ENCODE results near the gene ARID3A. TPM values are rescaled to one million over a fixed set of nuclear protein-coding genes. Genes with fewer than 3 reads are reported as not detected.
"Not testable (repeated sequence)": the region's sequence is repeated elsewhere in the genome, so short reads cannot be mapped to it uniquely, and the experiment has no call there.

Gene ARID3A
- total and polyA plus RNA-seq, 2 experiments from 2014 or later, result 2.8 to 8.5 TPM

DNA sequence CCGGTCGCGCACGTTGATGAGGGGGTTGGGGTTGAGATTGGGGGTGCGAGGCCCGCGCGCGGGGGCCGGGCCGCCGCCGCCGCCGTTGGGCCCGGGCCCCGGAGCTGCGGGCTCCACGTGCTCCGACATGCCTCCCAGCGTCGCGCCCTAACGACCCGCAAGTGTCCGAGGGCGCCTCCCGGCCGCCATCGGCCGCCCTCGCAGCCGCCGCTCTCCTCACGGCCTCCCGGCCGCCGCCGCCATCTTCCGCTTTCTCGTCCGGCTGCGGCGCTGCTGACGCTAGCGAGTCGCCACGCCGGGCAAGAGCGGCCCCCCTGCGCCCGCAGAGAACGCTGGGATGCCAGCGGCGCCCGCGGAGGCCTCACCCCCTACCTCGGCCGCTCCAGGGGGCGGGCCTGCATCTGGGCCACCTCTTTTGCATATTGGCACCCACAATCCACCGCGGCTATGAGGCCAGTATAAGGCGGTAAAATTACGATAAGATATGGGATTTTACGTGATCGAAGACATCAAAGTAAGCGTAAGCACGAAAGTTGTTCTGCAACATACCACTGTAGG, 95.1 kb downstream of the ARID3A start, which contains the start of gene TMEM259:
Gene TMEM259 (minus strand): TSS at position 256 of the 558 bp plus-strand sequence. CDS start 127 bp downstream, at position 129.
- peak; percentile 99 for DNase-seq
- peak within 1 kb of the TSS; percentile 94 for H3K9ac ChIP-seq
- H3K9me3 ChIP-seq (ENCODE audit: low read depth), result no peaks in the 10 kb centered on the region
- no peaks in the 10 kb centered on the region for H3K27me3 ChIP-seq (replicated peaks; ENCODE audit: insufficient read depth)
- H2AFZ ChIP-seq, result peak within 1 kb of the TSS; percentile 67
- no peaks in the 10 kb centered on the region for H3K36me3 ChIP-seq (ENCODE audit: low read depth)
- no peaks in the 10 kb centered on the region for H3K9me2 ChIP-seq (ENCODE audit: insufficient read depth)
- H3K4me1 ChIP-seq (ENCODE audit: insufficient read depth), result peaks cover 33% of the 10 kb centered on the region
- peaks cover 17% of the 10 kb centered on the region for H3F3A ChIP-seq (ENCODE audit: insufficient read depth)
- 2 to 3% methylated on average over 42 to 58 of the region's 68 CpGs for WGBS, 2 experiments (ENCODE audit: low coverage in 1 of 2, low lambda C conversion rate in 2 of 2, missing lambda C conversion rate in 2 of 2)
- peaks cover 50% of the 10 kb centered on the region for H3K79me2 ChIP-seq (ENCODE audit: insufficient read depth)
- peak within 1 kb of the TSS; percentile 85 for H3K27ac ChIP-seq
- peak within 1 kb of the TSS; percentile 85 for H3K4me3 ChIP-seq
- peak within 1 kb of the TSS; percentile 92 for H3K4me2 ChIP-seq (ENCODE audit: unreplicated experiment)
- no peak for TF ChIP-seq EZH2 (IDR thresholded peaks at IDR 0.05; ENCODE audit: insufficient read depth, poor library complexity, severe bottlenecking)
- no peak for TF ChIP-seq EZH2phosphoT487 (IDR thresholded peaks at IDR 0.05; ENCODE audit: insufficient read depth, low read depth)
- in situ Hi-C loops (cut with MboI), result no loop called here
- no peaks in the 10 kb centered on the region; the same call in 1 of the 2 replicates for H4K20me1 ChIP-seq (ENCODE audit: insufficient read depth)

DNA sequence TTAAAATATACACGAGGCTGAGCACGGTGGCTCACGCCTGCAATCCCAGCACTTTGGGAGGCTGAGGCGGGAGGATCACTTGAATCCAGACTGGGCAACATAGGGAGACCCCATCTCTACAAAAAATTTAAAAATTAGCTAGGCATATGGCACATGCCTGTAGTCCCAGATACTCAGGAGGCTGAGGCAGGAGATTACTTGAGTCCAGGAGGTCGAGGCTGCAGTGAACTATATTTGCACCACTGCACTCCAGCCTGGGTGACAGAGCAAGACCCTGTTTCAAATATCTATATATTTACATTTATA, 98.0 kb downstream of the ARID3A start:
- H3K27ac ChIP-seq; H3K4me2 ChIP-seq (ENCODE audit: unreplicated experiment); H2AFZ ChIP-seq; H3K27me3 ChIP-seq (replicated peaks; ENCODE audit: insufficient read depth); H3K4me1 ChIP-seq (ENCODE audit: insufficient read depth); H3K9me3 ChIP-seq (ENCODE audit: low read depth); H3K9me2 ChIP-seq (ENCODE audit: insufficient read depth); H4K20me1 ChIP-seq (ENCODE audit: insufficient read depth); DNase-seq; H3K4me3 ChIP-seq; H3K9ac ChIP-seq; in situ Hi-C loops (cut with MboI); H3K36me3 ChIP-seq (ENCODE audit: low read depth): not testable (repeated sequence)
- Histone ChIP-seq H3F3A (ENCODE audit: insufficient read depth) (peaks cover 17% of the 10 kb centered on the region), H3K79me2 (ENCODE audit: insufficient read depth) (peaks cover 49% of the 10 kb centered on the region)
- WGBS, 2 experiments (ENCODE audit: low coverage in 1 of 2, low lambda C conversion rate in 2 of 2, missing lambda C conversion rate in 2 of 2), result 37 to 45% methylated on average over 5 of the region's 5 CpGs

DNA sequence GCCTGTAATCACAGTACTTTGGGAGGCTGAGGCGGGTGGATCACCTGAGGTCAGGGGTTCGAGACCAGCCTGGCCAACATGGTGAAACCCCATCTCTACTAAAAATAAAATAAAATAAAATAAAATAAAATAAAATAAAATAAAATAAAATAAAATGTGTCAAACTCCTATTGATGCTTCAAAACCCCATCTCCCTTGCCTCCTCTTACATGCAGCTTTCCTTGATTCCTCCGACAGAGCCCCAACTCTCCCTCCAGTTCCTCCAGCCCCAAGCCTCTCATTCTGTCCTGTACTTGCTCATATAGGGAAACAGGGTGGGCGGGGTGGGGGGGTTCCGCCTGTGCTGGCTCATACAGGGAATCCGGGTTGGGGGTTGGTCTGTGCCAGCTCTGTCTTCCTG, 99.2 kb downstream of the ARID3A start:
- in situ Hi-C loops (cut with MboI), result not testable (repeated sequence)

More for the DNA sequence above, 99.2 kb downstream of the ARID3A start:
- H3K36me3 ChIP-seq (ENCODE audit: low read depth); H3K4me1 ChIP-seq (ENCODE audit: insufficient read depth); H3K27ac ChIP-seq; H3K27me3 ChIP-seq (replicated peaks; ENCODE audit: insufficient read depth); H3K4me3 ChIP-seq; H2AFZ ChIP-seq; DNase-seq; H4K20me1 ChIP-seq (ENCODE audit: insufficient read depth); H3K9ac ChIP-seq; H3K9me3 ChIP-seq (ENCODE audit: low read depth); H3K4me2 ChIP-seq (ENCODE audit: unreplicated experiment); H3K9me2 ChIP-seq (ENCODE audit: insufficient read depth): not testable (repeated sequence)
- H3K79me2 ChIP-seq (ENCODE audit: insufficient read depth), result peaks cover 49% of the 10 kb centered on the region
- peaks cover 17% of the 10 kb centered on the region for H3F3A ChIP-seq (ENCODE audit: insufficient read depth)
- WGBS, 2 experiments (ENCODE audit: low coverage in 1 of 2, low lambda C conversion rate in 2 of 2, missing lambda C conversion rate in 2 of 2), result 81 to 84% methylated on average over 6 of the region's 6 CpGs

Small RNA genes lying within 50 kb of the gene (small RNA-seq; reads per million reads assigned to genes)
- gene RNU6-2 (ENCODE audit: low read depth, low replicate concordance) (not detected), gene RNU6-9 (ENCODE audit: low read depth, low replicate concordance) (not detected)

Other genes with a start within 250 kb of the ARID3A start
- gene FSTL3, start 249.6 kb upstream of the ARID3A start, total RNA-seq (2014; rRNA removed; shearing (Covaris generic)), result 97.3 and 100 TPM in 2 replicates
- 39.2 and 41.4 TPM in 2 replicates for gene FSTL3, start 249.6 kb upstream of the ARID3A start, polyA plus RNA-seq (2016; fragmentation: Nextera tagmentation; extraction: Ambion mirVana)
- gene PRSS57, start 230.6 kb upstream of the ARID3A start, total RNA-seq (2014; rRNA removed; shearing (Covaris generic)), result not detected in 2 replicates
- not detected in 2 replicates for gene PRSS57, start 230.6 kb upstream of the ARID3A start, polyA plus RNA-seq (2016; fragmentation: Nextera tagmentation; extraction: Ambion mirVana)
- 2.5 and 2.7 TPM in 2 replicates for gene PALM, start 217.1 kb upstream of the ARID3A start, total RNA-seq (2014; rRNA removed; shearing (Covaris generic))
- 0.32 and 0.36 TPM in 2 replicates for gene PALM, start 217.1 kb upstream of the ARID3A start, polyA plus RNA-seq (2016; fragmentation: Nextera tagmentation; extraction: Ambion mirVana)
- gene MISP, start 174.9 kb upstream of the ARID3A start, total RNA-seq (2014; rRNA removed; shearing (Covaris generic)), result not detected in 2 replicates
- 0.13 TPM in 1 of 2 replicates, not detected in the other for gene MISP, start 174.9 kb upstream of the ARID3A start, polyA plus RNA-seq (2016; fragmentation: Nextera tagmentation; extraction: Ambion mirVana)
- gene PTBP1, start 128.6 kb upstream of the ARID3A start, total RNA-seq (2014; rRNA removed; shearing (Covaris generic)), result 175 and 194 TPM in 2 replicates
- gene PTBP1, start 128.6 kb upstream of the ARID3A start, polyA plus RNA-seq (2016; fragmentation: Nextera tagmentation; extraction: Ambion mirVana), result 157 and 160 TPM in 2 replicates
- 0.32 TPM in 1 of 2 replicates, not detected in the other for gene PLPPR3, start 104.1 kb upstream of the ARID3A start, total RNA-seq (2014; rRNA removed; shearing (Covaris generic))
- not detected in 2 replicates for gene PLPPR3, start 104.1 kb upstream of the ARID3A start, polyA plus RNA-seq (2016; fragmentation: Nextera tagmentation; extraction: Ambion mirVana)
- not detected in 2 replicates for gene AZU1, start 98.2 kb upstream of the ARID3A start, total RNA-seq (2014; rRNA removed; shearing (Covaris generic))
- not detected in 2 replicates for gene AZU1, start 98.2 kb upstream of the ARID3A start, polyA plus RNA-seq (2016; fragmentation: Nextera tagmentation; extraction: Ambion mirVana)
- gene PRTN3, start 85.0 kb upstream of the ARID3A start, total RNA-seq (2014; rRNA removed; shearing (Covaris generic)), result not detected in 2 replicates
- gene PRTN3, start 85.0 kb upstream of the ARID3A start, polyA plus RNA-seq (2016; fragmentation: Nextera tagmentation; extraction: Ambion mirVana), result not detected in 2 replicates
- gene ELANE, start 73.7 kb upstream of the ARID3A start, total RNA-seq (2014; rRNA removed; shearing (Covaris generic)), result 1.4 TPM in 1 of 2 replicates, not detected in the other
- gene ELANE, start 73.7 kb upstream of the ARID3A start, polyA plus RNA-seq (2016; fragmentation: Nextera tagmentation; extraction: Ambion mirVana), result 0.20 and 0.34 TPM in 2 replicates
- gene CFD, start 66.4 kb upstream of the ARID3A start, total RNA-seq (2014; rRNA removed; shearing (Covaris generic)), result 3.2 and 5.7 TPM in 2 replicates
- gene CFD, start 66.4 kb upstream of the ARID3A start, polyA plus RNA-seq (2016; fragmentation: Nextera tagmentation; extraction: Ambion mirVana), result 4.9 and 5.2 TPM in 2 replicates
- gene MED16, start 32.8 kb upstream of the ARID3A start, total RNA-seq (2014; rRNA removed; shearing (Covaris generic)), result 20.9 and 26.6 TPM in 2 replicates
- 66.5 and 66.9 TPM in 2 replicates for gene MED16, start 32.8 kb upstream of the ARID3A start, polyA plus RNA-seq (2016; fragmentation: Nextera tagmentation; extraction: Ambion mirVana)
- not detected in 2 replicates for gene RNU6-9, start 32.6 kb upstream of the ARID3A start, total RNA-seq (2014; rRNA removed; shearing (Covaris generic))
- gene RNU6-9, start 32.6 kb upstream of the ARID3A start, polyA plus RNA-seq (2016; fragmentation: Nextera tagmentation; extraction: Ambion mirVana), result not detected in 2 replicates
- gene R3HDM4, start 12.8 kb upstream of the ARID3A start, total RNA-seq (2014; rRNA removed; shearing (Covaris generic)), result 41.6 and 50.9 TPM in 2 replicates
- gene R3HDM4, start 12.8 kb upstream of the ARID3A start, polyA plus RNA-seq (2016; fragmentation: Nextera tagmentation; extraction: Ambion mirVana), result 52.7 and 58.1 TPM in 2 replicates
- gene KISS1R, start 8.7 kb upstream of the ARID3A start, total RNA-seq (2014; rRNA removed; shearing (Covaris generic)), result not detected in 2 replicates
- gene KISS1R, start 8.7 kb upstream of the ARID3A start, polyA plus RNA-seq (2016; fragmentation: Nextera tagmentation; extraction: Ambion mirVana), result not detected in 2 replicates
- 63.5 and 83.4 TPM in 2 replicates for gene WDR18, start 58.3 kb downstream of the ARID3A start, total RNA-seq (2014; rRNA removed; shearing (Covaris generic))
- 143 and 157 TPM in 2 replicates for gene WDR18, start 58.3 kb downstream of the ARID3A start, polyA plus RNA-seq (2016; fragmentation: Nextera tagmentation; extraction: Ambion mirVana)
- gene GRIN3B, start 74.4 kb downstream of the ARID3A start, total RNA-seq (2014; rRNA removed; shearing (Covaris generic)), result 0.25 and 0.54 TPM in 2 replicates
- gene GRIN3B, start 74.4 kb downstream of the ARID3A start, polyA plus RNA-seq (2016; fragmentation: Nextera tagmentation; extraction: Ambion mirVana), result not detected in 2 replicates
- gene TMEM259, start 95.1 kb downstream of the ARID3A start, total RNA-seq (2014; rRNA removed; shearing (Covaris generic)), result 132 and 169 TPM in 2 replicates
- 76.7 and 79.7 TPM in 2 replicates for gene TMEM259, start 95.1 kb downstream of the ARID3A start, polyA plus RNA-seq (2016; fragmentation: Nextera tagmentation; extraction: Ambion mirVana)
- not detected in 2 replicates for gene RNU6-2, start 95.5 kb downstream of the ARID3A start, total RNA-seq (2014; rRNA removed; shearing (Covaris generic))
- not detected in 2 replicates for gene RNU6-2, start 95.5 kb downstream of the ARID3A start, polyA plus RNA-seq (2016; fragmentation: Nextera tagmentation; extraction: Ambion mirVana)
- gene CNN2, start 100.6 kb downstream of the ARID3A start, total RNA-seq (2014; rRNA removed; shearing (Covaris generic)), result 239 and 244 TPM in 2 replicates
- 400 and 415 TPM in 2 replicates for gene CNN2, start 100.6 kb downstream of the ARID3A start, polyA plus RNA-seq (2016; fragmentation: Nextera tagmentation; extraction: Ambion mirVana)
- 1.1 and 2.1 TPM in 2 replicates for gene ABCA7, start 114.1 kb downstream of the ARID3A start, total RNA-seq (2014; rRNA removed; shearing (Covaris generic))
- gene ABCA7, start 114.1 kb downstream of the ARID3A start, polyA plus RNA-seq (2016; fragmentation: Nextera tagmentation; extraction: Ambion mirVana), result 1.7 and 2.6 TPM in 2 replicates
- 1.5 and 6.3 TPM in 2 replicates for gene ARHGAP45, start 141.1 kb downstream of the ARID3A start, total RNA-seq (2014; rRNA removed; shearing (Covaris generic))
- 3.2 and 3.5 TPM in 2 replicates for gene ARHGAP45, start 141.1 kb downstream of the ARID3A start, polyA plus RNA-seq (2016; fragmentation: Nextera tagmentation; extraction: Ambion mirVana)
- 172 and 233 TPM in 2 replicates for gene POLR2E, start 169.3 kb downstream of the ARID3A start, total RNA-seq (2014; rRNA removed; shearing (Covaris generic))
- 336 and 347 TPM in 2 replicates for gene POLR2E, start 169.3 kb downstream of the ARID3A start, polyA plus RNA-seq (2016; fragmentation: Nextera tagmentation; extraction: Ambion mirVana)
- 298 and 323 TPM in 2 replicates for gene GPX4, start 178.0 kb downstream of the ARID3A start, total RNA-seq (2014; rRNA removed; shearing (Covaris generic))
- gene GPX4, start 178.0 kb downstream of the ARID3A start, polyA plus RNA-seq (2016; fragmentation: Nextera tagmentation; extraction: Ambion mirVana), result 601 and 607 TPM in 2 replicates
- 64.5 and 70.4 TPM in 2 replicates for gene SBNO2, start 248.2 kb downstream of the ARID3A start, total RNA-seq (2014; rRNA removed; shearing (Covaris generic))
- 7.5 and 11.9 TPM in 2 replicates for gene SBNO2, start 248.2 kb downstream of the ARID3A start, polyA plus RNA-seq (2016; fragmentation: Nextera tagmentation; extraction: Ambion mirVana)